ENCODE data around the gene HSD11B1L.

The HSD11B1L gene

DNA sequence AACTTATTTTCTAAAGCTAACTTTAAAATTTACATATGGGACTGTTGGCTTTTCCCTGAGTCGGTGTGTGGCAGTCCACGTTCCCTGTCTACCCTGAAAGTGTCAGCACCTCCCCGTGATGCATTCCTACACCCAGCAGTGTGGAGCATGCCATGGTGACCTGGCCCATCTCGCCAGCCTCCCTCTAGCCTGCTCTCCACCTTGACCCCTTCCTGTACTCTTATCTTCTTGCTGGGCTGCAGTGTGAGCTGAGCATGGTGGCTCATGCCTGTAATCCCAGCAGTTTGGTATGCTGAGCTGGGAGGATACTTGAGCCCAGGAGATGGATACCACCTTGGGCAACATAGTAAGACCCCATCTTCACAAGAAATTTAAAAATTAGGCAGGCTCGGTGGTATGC, 25.9 kb upstream of the HSD11B1L start:
- H3K36me3 ChIP-seq (ENCODE audit: control insufficient read depth in 2 of 2, insufficient read depth in 1 of 2, low read length in 2 of 2), result peaks cover 76 to 94% of the 10 kb centered on the region in 2 experiments
- no peak for TF ChIP-seq ZNF335 (tag by site-specific recombination; conservative IDR thresholded peaks at IDR 0.05)
- H3K27ac ChIP-seq (ENCODE audit: extremely low read depth, low read depth, low read length), result no peak overlapping the region
- H3K9me3 ChIP-seq (ENCODE audit: control insufficient read depth, insufficient read depth, low read depth, low read length), result no peaks in the 10 kb centered on the region
- no peak overlapping the region for H3K4me3 ChIP-seq (ENCODE audit: low read depth, low read length)
- ChIA-PET POLR2A (interaction anchor here (0.7 to 1.0 kb wide), 2 partner anchors 32 to 33 kb away, joined by 4 to 5 read pairs; partner anchors contain the start of genes SAFB and SAFB2), CTCF (interaction anchor here (1.3 kb wide), 1 partner anchor 11 kb away, joined by 3 read pairs; no protein-coding TSS in a partner anchor)
- no peaks in the 10 kb centered on the region for H3K4me1 ChIP-seq (ENCODE audit: control insufficient read depth, insufficient read depth, low read length)

DNA sequence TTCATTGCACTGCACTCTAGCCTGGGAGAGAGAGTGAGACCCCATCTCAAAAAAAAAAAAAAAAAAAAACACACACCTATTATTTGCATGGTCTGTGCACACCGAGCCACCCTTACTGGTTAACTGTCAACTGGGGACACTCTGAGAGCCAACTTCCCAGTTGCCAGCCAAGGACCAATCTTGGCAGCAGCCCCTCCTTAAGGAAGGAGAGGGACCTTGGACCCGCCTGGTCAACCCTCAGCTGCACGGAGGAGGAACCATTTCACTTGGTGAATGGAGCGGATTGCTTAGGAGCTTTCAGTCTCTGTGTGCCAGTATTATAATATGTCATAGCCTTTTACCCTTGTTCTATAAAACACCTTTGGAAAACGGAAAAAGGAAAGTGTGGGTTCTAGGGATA, 25.4 kb upstream of the HSD11B1L start:
- Histone ChIP-seq H3K9me3 (ENCODE audit: control insufficient read depth, insufficient read depth, low read depth, low read length) (no peaks in the 10 kb centered on the region), H3K4me3 (ENCODE audit: low read depth, low read length) (no peak overlapping the region), H3K27ac (ENCODE audit: extremely low read depth, low read depth, low read length) (no peak overlapping the region), H3K4me1 (ENCODE audit: control insufficient read depth, insufficient read depth, low read length) (no peaks in the 10 kb centered on the region), H3K36me3 (ENCODE audit: control insufficient read depth in 2 of 2, insufficient read depth in 1 of 2, low read length in 2 of 2) (peaks cover 78 to 94% of the 10 kb centered on the region in 2 experiments)
- POLR2A ChIA-PET, result interaction anchor here (0.6 to 1.0 kb wide), 3 partner anchors 29 to 34 kb away, joined by 4 to 6 read pairs (median 5); partner anchors contain the start of genes SAFB and SAFB2
- CTCF ChIA-PET, result no interaction called here
- no peak for TF ChIP-seq ZNF311 (tag by site-specific recombination; IDR thresholded peaks at IDR 0.05; ENCODE audit: borderline replicate concordance)
- no peak for TF ChIP-seq ZNF521 (tag by site-specific recombination; IDR thresholded peaks at IDR 0.05)
- TF ChIP-seq ZNF10 (tag by site-specific recombination; IDR thresholded peaks at IDR 0.05), result no peak
- TF ChIP-seq MEIS1 (CRISPR knock-in tag; IDR thresholded peaks at IDR 0.05; ENCODE audit: borderline replicate concordance), result no peak
- no peak for TF ChIP-seq ZNF76 (tag by site-specific recombination; IDR thresholded peaks at IDR 0.05; ENCODE audit: borderline replicate concordance, low read depth)
- TF ChIP-seq, protein P1, sequence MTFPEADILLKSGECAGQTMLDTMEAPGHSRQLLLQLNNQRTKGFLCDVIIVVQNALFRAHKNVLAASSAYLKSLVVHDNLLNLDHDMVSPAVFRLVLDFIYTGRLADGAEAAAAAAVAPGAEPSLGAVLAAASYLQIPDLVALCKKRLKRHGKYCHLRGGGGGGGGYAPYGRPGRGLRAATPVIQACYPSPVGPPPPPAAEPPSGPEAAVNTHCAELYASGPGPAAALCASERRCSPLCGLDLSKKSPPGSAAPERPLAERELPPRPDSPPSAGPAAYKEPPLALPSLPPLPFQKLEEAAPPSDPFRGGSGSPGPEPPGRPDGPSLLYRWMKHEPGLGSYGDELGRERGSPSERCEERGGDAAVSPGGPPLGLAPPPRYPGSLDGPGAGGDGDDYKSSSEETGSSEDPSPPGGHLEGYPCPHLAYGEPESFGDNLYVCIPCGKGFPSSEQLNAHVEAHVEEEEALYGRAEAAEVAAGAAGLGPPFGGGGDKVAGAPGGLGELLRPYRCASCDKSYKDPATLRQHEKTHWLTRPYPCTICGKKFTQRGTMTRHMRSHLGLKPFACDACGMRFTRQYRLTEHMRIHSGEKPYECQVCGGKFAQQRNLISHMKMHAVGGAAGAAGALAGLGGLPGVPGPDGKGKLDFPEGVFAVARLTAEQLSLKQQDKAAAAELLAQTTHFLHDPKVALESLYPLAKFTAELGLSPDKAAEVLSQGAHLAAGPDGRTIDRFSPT (tag by site-specific recombination; IDR thresholded peaks at IDR 0.05), result no peak
- TF ChIP-seq ZNF629 (tag by site-specific recombination; IDR thresholded peaks at IDR 0.05), result no peak
- TF ChIP-seq ZNF214 (tag by site-specific recombination; IDR thresholded peaks at IDR 0.05; ENCODE audit: borderline replicate concordance), result no peak
- TF ChIP-seq, protein P2, sequence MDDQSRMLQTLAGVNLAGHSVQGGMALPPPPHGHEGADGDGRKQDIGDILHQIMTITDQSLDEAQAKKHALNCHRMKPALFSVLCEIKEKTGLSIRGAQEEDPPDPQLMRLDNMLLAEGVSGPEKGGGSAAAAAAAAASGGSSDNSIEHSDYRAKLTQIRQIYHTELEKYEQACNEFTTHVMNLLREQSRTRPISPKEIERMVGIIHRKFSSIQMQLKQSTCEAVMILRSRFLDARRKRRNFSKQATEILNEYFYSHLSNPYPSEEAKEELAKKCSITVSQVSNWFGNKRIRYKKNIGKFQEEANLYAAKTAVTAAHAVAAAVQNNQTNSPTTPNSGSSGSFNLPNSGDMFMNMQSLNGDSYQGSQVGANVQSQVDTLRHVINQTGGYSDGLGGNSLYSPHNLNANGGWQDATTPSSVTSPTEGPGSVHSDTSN (CRISPR knock-in tag; IDR thresholded peaks at IDR 0.05), result no peak
- no peak for TF ChIP-seq ZNF626 (tag by site-specific recombination; IDR thresholded peaks at IDR 0.05)
- TF ChIP-seq, protein P3, sequence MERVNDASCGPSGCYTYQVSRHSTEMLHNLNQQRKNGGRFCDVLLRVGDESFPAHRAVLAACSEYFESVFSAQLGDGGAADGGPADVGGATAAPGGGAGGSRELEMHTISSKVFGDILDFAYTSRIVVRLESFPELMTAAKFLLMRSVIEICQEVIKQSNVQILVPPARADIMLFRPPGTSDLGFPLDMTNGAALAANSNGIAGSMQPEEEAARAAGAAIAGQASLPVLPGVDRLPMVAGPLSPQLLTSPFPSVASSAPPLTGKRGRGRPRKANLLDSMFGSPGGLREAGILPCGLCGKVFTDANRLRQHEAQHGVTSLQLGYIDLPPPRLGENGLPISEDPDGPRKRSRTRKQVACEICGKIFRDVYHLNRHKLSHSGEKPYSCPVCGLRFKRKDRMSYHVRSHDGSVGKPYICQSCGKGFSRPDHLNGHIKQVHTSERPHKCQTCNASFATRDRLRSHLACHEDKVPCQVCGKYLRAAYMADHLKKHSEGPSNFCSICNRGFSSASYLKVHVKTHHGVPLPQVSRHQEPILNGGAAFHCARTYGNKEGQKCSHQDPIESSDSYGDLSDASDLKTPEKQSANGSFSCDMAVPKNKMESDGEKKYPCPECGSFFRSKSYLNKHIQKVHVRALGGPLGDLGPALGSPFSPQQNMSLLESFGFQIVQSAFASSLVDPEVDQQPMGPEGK (tag by site-specific recombination; IDR thresholded peaks at IDR 0.05), result no peak
- TF ChIP-seq, protein P4, sequence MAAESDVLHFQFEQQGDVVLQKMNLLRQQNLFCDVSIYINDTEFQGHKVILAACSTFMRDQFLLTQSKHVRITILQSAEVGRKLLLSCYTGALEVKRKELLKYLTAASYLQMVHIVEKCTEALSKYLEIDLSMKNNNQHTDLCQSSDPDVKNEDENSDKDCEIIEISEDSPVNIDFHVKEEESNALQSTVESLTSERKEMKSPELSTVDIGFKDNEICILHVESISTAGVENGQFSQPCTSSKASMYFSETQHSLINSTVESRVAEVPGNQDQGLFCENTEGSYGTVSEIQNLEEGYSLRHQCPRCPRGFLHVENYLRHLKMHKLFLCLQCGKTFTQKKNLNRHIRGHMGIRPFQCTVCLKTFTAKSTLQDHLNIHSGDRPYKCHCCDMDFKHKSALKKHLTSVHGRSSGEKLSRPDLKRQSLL (tag by site-specific recombination; IDR thresholded peaks at IDR 0.05), result no peak
- TF ChIP-seq ZNF530 (tag by site-specific recombination; IDR thresholded peaks at IDR 0.05; ENCODE audit: low read depth), result no peak
- no peak for TF ChIP-seq SCRT2 (tag by site-specific recombination; IDR thresholded peaks at IDR 0.05)
- TF ChIP-seq ZNF350 (tag by site-specific recombination; IDR thresholded peaks at IDR 0.05), result no peak
- TF ChIP-seq SALL2 (tag by site-specific recombination; IDR thresholded peaks at IDR 0.05; ENCODE audit: borderline replicate concordance), result no peak
- TF ChIP-seq ZBTB7A (tag by site-specific recombination; IDR thresholded peaks at IDR 0.05; ENCODE audit: low read depth), result no peak
- no peak for TF ChIP-seq ZNF791 (tag by site-specific recombination; IDR thresholded peaks at IDR 0.05)
- no peak for TF ChIP-seq ZBTB48 (tag by site-specific recombination; IDR thresholded peaks at IDR 0.05)
- TF ChIP-seq, protein P5, sequence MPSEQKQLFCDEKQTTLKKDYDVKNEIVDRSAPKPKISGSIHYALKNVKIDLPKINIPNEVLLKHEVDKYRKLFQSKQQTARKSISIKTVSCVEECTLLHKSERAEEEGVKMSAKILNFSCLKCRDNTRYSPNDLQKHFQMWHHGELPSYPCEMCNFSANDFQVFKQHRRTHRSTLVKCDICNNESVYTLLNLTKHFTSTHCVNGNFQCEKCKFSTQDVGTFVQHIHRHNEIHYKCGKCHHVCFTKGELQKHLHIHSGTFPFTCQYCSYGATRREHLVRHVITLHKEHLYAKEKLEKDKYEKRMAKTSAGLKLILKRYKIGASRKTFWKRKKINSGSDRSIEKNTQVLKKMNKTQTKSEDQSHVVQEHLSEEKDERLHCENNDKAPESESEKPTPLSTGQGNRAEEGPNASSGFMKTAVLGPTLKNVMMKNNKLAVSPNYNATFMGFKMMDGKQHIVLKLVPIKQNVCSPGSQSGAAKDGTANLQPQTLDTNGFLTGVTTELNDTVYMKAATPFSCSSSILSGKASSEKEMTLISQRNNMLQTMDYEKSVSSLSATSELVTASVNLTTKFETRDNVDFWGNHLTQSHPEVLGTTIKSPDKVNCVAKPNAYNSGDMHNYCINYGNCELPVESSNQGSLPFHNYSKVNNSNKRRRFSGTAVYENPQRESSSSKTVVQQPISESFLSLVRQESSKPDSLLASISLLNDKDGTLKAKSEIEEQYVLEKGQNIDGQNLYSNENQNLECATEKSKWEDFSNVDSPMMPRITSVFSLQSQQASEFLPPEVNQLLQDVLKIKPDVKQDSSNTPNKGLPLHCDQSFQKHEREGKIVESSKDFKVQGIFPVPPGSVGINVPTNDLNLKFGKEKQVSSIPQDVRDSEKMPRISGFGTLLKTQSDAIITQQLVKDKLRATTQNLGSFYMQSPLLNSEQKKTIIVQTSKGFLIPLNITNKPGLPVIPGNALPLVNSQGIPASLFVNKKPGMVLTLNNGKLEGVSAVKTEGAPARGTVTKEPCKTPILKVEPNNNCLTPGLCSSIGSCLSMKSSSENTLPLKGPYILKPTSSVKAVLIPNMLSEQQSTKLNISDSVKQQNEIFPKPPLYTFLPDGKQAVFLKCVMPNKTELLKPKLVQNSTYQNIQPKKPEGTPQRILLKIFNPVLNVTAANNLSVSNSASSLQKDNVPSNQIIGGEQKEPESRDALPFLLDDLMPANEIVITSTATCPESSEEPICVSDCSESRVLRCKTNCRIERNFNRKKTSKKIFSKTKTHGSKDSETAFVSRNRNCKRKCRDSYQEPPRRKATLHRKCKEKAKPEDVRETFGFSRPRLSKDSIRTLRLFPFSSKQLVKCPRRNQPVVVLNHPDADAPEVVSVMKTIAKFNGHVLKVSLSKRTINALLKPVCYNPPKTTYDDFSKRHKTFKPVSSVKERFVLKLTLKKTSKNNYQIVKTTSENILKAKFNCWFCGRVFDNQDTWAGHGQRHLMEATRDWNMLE (tag by site-specific recombination; conservative IDR thresholded peaks at IDR 0.05; ENCODE audit: low read depth), result no peak
